NB4 (cell line): ENCODE measurements around the gene CELA1.

Source experiments
- DNase-seq: peaks from one replicate; pipeline ENCODE4 v3.0.0; 2010; ENCODE audit warnings: low read depth
- H3K4me3 ChIP-seq: one replicate; pipeline ENCODE4 v1.5.1; 2011; ENCODE audit warnings: mild to moderate bottlenecking, low read depth, low read length, moderate library complexity
- CTCF ChIP-seq: IDR thresholded peaks from one replicate; pipeline ENCODE4 v1.5.1; 2012; ENCODE audit warnings: low read depth, low read length
- MAX ChIP-seq: IDR thresholded peaks from 2 replicates; pipeline ENCODE4 v1.6.1; 2011; ENCODE audit warnings: low read depth, low read length
- MYC ChIP-seq: IDR thresholded peaks from 2 replicates; pipeline ENCODE4 v1.6.1; 2011; ENCODE audit warnings: low read depth, low read length
- POLR2A ChIP-seq: IDR thresholded peaks from 2 replicates; pipeline ENCODE4 v1.6.1; 2011; ENCODE audit warnings: mild to moderate bottlenecking; ENCODE audit not compliant: insufficient read length; ENCODE audit errors: extremely low read depth

Gene CELA1

GRCh38 chr12:51285843-51286242 is 60.6 kb downstream of the CELA1 start:
- no peak overlapping the region for H3K4me3 ChIP-seq
- TF ChIP-seq MAX (no peak), POLR2A (no peak), CTCF (no peak)
- no peak for DNase-seq

GRCh38 chr12:51281202-51281924 is 65.1 kb downstream of the CELA1 start:
- TF ChIP-seq MYC (no peak), MAX (no peak), POLR2A (no peak), CTCF (no peak)
- DNase-seq, result no peak
- no peak overlapping the region for H3K4me3 ChIP-seq
